Measurements from ENCODE around the gene RANBP1. TPM values are rescaled to one million over a fixed set of nuclear protein-coding genes. Genes with fewer than 3 reads are reported as not detected.
A peak's percentile ranks its signal among the peaks of the same experiment; 100 is the strongest.

RANBP1 gene
- total and polyA plus RNA-seq, 9 of the 15 experiments (the other 6 are each of a cell fraction or from before 2014, with no cell fraction given) = 162 to 2,891 (median 1,289) TPM

DNA sequence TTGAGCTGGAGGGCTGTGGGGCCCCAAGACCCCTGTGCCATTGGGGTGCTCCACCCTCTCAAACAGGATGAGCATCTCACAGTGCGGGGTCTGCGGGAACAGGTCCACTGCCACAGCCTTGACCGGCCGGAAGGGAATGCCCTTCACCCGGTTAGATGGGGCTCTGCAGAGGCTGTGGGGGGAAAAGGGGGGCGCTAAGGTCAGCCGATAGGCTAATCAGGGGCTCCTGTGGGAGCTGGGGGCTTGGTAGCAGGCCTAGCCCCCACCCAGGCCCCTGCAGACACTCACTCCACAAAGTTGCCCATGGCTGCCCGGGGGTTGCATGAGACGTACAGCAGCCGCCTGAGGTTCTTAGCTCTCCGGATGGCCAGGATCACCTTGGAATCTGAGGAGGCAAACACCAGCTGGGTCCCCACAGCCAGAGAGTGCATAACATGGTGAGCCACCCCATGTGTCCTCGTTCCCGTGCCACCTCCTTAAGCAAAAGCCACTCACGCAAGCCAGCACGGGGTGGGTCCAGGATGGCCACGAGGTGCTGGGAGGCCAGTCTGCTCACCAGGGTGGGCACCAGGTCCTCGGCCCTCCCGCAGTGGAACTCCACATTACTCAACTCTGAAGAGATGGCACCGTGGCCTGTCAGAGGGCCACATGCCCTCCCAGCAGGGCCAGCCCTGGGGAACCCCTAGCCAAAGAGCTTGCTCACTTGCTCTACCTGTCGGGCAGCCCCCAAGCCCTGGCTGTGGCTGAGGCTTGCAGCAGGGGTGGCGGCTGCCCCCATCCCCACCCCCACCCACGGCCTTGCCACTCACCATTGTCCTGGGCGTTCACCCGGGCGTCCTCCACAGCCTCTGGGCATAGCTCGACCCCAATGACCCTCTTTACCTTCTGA is 3.0 kb upstream of the RANBP1 start (continued):
- TF ChIP-seq SIRT6 (IDR thresholded peaks at IDR 0.05; ENCODE audit: low read depth, low read length) = peak; percentile 72
- TF ChIP-seq E4F1 (CRISPR knock-in tag; IDR thresholded peaks at IDR 0.05; ENCODE audit: borderline replicate concordance) = no peak
- 0 out of 2 replicates have a peak, but pooled peaks have one; percentile 56 for TF ChIP-seq ZNF76 (CRISPR knock-in tag; IDR thresholded peaks at IDR 0.05; ENCODE audit: borderline replicate concordance)
- peak; percentile 78 for TF ChIP-seq RBFOX2 (IDR thresholded peaks at IDR 0.05; ENCODE audit: low read depth, low read length)
- no peak for TF ChIP-seq NCOA6 (IDR thresholded peaks at IDR 0.05)
- TF ChIP-seq STAT6 (CRISPR knock-in tag; IDR thresholded peaks at IDR 0.05) = peak; percentile 83; the same call in 1 of the 2 replicates
- TF ChIP-seq, protein P1, sequence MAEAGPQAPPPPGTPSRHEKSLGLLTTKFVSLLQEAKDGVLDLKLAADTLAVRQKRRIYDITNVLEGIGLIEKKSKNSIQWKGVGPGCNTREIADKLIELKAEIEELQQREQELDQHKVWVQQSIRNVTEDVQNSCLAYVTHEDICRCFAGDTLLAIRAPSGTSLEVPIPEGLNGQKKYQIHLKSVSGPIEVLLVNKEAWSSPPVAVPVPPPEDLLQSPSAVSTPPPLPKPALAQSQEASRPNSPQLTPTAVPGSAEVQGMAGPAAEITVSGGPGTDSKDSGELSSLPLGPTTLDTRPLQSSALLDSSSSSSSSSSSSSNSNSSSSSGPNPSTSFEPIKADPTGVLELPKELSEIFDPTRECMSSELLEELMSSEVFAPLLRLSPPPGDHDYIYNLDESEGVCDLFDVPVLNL (CRISPR knock-in tag; IDR thresholded peaks at IDR 0.05; ENCODE audit: low read depth) = no peak
- TF ChIP-seq PHB (CRISPR knock-in tag; IDR thresholded peaks at IDR 0.05) = 0 out of 2 replicates have a peak, but pooled peaks have one; percentile 3
- TF ChIP-seq POLR2G (IDR thresholded peaks at IDR 0.05; ENCODE audit: low read depth, low read length) = peak; percentile 84
- no peak for TF ChIP-seq ETS2 (tag; IDR thresholded peaks at IDR 0.05; ENCODE audit: borderline replicate concordance, poor library complexity, severe bottlenecking)
- TF ChIP-seq NKRF (IDR thresholded peaks at IDR 0.05; ENCODE audit: borderline replicate concordance) = no peak
- no peak for TF ChIP-seq ZNF12 (CRISPR knock-in tag; IDR thresholded peaks at IDR 0.05)
- TF ChIP-seq, protein P2, sequence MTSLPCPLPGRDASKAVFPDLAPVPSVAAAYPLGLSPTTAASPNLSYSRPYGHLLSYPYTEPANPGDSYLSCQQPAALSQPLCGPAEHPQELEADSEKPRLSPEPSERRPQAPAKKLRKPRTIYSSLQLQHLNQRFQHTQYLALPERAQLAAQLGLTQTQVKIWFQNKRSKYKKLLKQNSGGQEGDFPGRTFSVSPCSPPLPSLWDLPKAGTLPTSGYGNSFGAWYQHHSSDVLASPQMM (CRISPR knock-in tag; IDR thresholded peaks at IDR 0.05) = no peak
- TF ChIP-seq NFIC (IDR thresholded peaks at IDR 0.05) = no peak

Data from K562 (cell line).